Muscle of leg (tissue), 11 donors: Measurements from ENCODE around the gene GHR. TPM values are rescaled to one million over a fixed set of nuclear protein-coding genes. Genes with fewer than 3 reads are reported as not detected.

Experiments
- DNase-seq: peaks from one replicate; pipeline ENCODE4 v3.0.0; 2013
- H3K27ac ChIP-seq: one replicate; pipeline ENCODE4 v1.5.1; 2013; ENCODE audit warnings: mild to moderate bottlenecking, low read length, control low read depth
- H3K27me3 ChIP-seq: one replicate; pipeline ENCODE4 v1.6.1; 2013; ENCODE audit warnings: low read length; ENCODE audit not compliant: control insufficient read depth, insufficient read depth
- H3K36me3 ChIP-seq: one replicate; pipeline ENCODE4 v1.6.1; 2013; ENCODE audit warnings: low read length; ENCODE audit not compliant: control insufficient read depth, insufficient read depth
- H3K4me1 ChIP-seq: one replicate; pipeline ENCODE4 v1.6.1; 2013; ENCODE audit warnings: low read length; ENCODE audit not compliant: control insufficient read depth, insufficient read depth
- H3K4me3 ChIP-seq: one replicate; pipeline ENCODE4 v1.5.1; 2013; ENCODE audit warnings: low read length, control low read depth
- H3K9me3 ChIP-seq: replicated peaks from 2 replicates; pipeline ENCODE4 v1.6.1; 2013; ENCODE audit warnings: low read depth, low read length; ENCODE audit not compliant: control insufficient read depth
- WGBS: methylation state at CpG from one replicate; pipeline ENCODE4 v1.1.5; 2013; ENCODE audit warnings: missing lambda C conversion rate; ENCODE audit not compliant: insufficient coverage; 5-methylcytosine and 5-hydroxymethylcytosine counted together
- polyA plus RNA-seq, 8 donors: library from polyadenylated mRNA; unstranded; fragments of 120-200 nt; gene quantifications; one replicate each; pipeline versions ENCODE4 v1.2.1 to v1.2.3, GENCODE V29; 2013; ENCODE audit warnings: inconsistent platforms in 1 of 8, low replicate concordance in 1 of 8; ENCODE audit not compliant: insufficient read length in 8 of 8, insufficient read depth in 1 of 8
- total RNA-seq: library from RNA; stranded (reverse); fragments of 120-200 nt; gene quantifications from one replicate; pipeline ENCODE4 v1.2.4, GENCODE V29; 2013

The GHR gene
- total and polyA plus RNA-seq, 9 donors = 13.0 to 20.0 (median 17.3) TPM

DNA sequence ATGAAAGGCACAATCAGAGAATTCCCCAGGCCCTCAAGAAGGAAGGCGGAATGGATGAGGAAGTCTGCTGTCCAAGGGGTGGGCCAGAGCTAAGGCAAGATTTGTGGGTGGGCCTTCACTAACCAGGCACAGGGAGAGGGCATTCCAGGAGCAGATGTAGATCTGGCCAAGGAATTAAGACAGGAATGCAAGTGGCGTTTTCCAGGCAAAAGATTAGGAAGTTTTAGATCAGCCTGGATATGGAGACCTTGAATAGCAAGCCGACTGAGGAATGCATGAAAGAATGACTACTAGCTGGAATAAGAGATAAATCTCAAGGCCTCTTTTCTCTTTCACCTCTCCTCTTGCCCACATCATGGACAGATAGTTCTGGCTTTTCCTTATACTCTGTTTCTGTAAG, 68.5 kb downstream of the GHR start:
- Histone ChIP-seq H3K36me3 (no peaks in the 10 kb centered on the region), H3K9me3 (no peaks in the 10 kb centered on the region), H3K27me3 (no peaks in the 10 kb centered on the region), H3K27ac (peak overlapping the region; percentile 39), H3K4me1 (peaks cover 8% of the 10 kb centered on the region), H3K4me3 (no peak overlapping the region)
- WGBS = no CpG with 5 or more reads among the region's 3 CpGs
- peak; percentile 44 for DNase-seq

DNA sequence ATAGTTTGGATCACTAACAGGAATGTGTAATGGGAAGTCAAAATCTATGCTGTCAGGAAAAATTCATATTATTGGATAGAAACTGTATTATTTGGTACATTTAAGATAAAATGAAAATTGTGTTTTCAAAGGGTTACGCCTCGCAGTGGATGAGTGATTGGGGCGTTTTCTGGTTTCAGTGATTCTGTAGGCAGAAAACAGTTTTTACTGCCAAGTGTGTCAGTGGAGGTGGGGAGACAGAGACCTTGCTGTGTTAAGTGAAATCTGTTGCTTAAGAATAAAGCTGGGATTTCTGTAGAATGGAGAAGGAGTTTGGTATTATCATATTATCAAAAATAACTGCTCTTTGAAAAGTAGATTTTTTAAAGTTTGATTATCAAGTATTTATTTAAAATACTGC, 69.7 kb downstream of the GHR start:
- Histone ChIP-seq H3K36me3 (no peaks in the 10 kb centered on the region), H3K4me1 (peaks cover 10% of the 10 kb centered on the region), H3K27ac (no peak overlapping the region), H3K27me3 (no peaks in the 10 kb centered on the region), H3K4me3 (no peak overlapping the region), H3K9me3 (no peaks in the 10 kb centered on the region)
- DNase-seq = no peak
- WGBS = 79% methylated on average over 3 of the region's 3 CpGs

DNA sequence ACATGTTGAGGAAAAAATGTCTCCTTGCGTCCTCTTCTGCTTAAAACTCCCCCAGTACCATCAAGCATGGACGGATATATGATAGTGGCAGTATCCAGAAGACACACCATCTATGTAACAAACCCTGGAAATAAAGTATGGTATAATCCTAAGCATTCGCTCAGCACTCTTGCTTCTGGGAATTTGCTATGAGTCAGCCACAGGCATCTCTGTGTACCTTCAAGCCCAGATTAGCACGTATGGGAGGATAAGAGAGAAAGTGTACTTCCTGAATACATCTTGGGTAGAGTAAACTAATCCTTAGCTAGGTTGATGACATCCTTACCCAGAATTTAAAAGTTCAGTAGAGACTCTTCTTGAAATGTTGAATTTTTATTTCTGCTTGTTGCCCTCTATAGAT, 71.2 kb downstream of the GHR start:
- H3K27ac ChIP-seq = no peak overlapping the region
- peaks cover 14% of the 10 kb centered on the region for H3K4me1 ChIP-seq
- no peaks in the 10 kb centered on the region for H3K9me3 ChIP-seq
- H3K36me3 ChIP-seq = no peaks in the 10 kb centered on the region
- WGBS = 100% methylated on average over 1 of the region's 4 CpGs
- DNase-seq = no peak
- H3K4me3 ChIP-seq = no peak overlapping the region
- no peaks in the 10 kb centered on the region for H3K27me3 ChIP-seq

DNA sequence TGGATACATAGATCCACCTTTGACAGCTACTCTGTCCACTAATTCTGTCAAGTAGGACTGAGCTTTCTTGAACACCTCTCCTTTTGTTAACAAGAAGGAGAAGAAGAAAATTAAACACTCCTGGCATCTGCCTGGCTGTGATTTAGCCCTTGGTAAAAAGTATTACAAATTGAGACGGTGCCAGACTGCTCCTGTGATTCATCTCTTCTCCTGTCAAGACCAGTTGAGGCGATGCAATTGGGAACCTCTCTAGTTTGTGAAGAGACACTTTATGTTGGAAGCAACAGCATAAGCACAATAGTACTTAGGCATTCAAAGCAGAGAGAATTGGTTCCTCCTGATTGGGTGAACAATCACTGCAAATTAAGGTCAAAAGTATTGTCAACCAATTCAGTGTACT, 72.7 kb downstream of the GHR start:
- Histone ChIP-seq H3K27me3 (no peaks in the 10 kb centered on the region), H3K4me1 (peaks cover 15% of the 10 kb centered on the region), H3K9me3 (no peaks in the 10 kb centered on the region), H3K4me3 (no peak overlapping the region), H3K36me3 (no peaks in the 10 kb centered on the region), H3K27ac (no peak overlapping the region)
- no peak for DNase-seq
- WGBS = 90% methylated on average over 2 of the region's 2 CpGs

DNA sequence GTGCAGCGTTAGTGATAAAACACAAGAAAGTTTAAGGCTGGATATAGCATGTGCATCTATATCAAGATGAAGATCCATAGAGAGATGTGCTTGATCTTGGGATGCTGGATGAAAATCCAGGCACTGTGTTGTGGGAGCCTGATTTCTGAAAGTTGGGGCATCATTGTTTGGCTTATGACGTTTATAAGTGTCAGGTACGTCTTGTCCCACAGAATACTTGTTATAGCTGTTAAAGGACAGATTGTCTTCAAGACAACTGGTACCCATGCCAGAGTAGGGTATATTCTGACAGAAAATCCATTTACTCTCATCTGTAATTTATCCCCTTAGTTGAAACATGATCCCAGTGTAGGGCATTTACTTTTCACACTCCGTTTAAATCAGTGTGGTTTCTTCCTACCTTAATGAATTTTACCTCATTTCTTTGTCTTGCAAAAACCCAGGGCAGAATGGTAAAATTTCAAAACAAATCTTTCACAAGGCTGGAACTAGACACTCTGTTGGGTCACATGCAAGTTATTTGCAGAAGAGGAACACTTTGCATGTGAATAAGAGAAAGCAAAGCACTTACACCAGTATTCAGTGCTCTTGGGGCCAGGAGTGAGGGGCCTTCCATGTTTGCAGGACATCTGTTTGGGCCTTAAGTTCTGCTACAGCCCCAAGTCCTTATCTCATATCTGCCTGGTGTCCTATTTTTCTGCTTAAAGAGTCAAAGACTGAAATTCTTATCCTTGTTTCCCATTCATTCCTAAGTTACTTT, 73.3 kb downstream of the GHR start:
- Histone ChIP-seq H3K4me3 (no peak overlapping the region), H3K4me1 (peaks cover 14% of the 10 kb centered on the region), H3K9me3 (no peaks in the 10 kb centered on the region), H3K27me3 (no peaks in the 10 kb centered on the region), H3K27ac (no peak overlapping the region), H3K36me3 (no peaks in the 10 kb centered on the region)
- 70% methylated on average over 2 of the region's 4 CpGs for WGBS
- no peak for DNase-seq

DNA sequence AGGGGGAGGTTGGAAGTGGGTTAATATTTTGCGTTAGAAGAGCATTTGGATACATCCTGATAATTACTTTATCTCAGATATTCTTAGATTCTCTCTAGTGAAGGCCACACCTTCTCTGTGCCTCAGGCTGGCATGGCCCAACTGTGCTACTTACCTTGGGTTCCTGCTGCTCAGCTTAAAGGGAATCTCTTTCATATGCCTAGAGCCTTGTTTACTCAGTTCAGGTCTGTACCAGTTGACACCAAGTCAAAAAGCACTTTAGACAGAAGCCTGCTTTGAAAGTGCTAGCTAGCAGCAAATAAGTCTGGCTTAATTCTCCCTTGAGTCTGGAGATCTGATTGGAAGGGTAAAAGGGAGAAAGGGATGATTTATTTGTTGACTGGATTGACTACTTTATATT, 74.8 kb downstream of the GHR start:
- H3K4me1 ChIP-seq = peaks cover 11% of the 10 kb centered on the region
- H3K9me3 ChIP-seq = no peaks in the 10 kb centered on the region

DNA sequence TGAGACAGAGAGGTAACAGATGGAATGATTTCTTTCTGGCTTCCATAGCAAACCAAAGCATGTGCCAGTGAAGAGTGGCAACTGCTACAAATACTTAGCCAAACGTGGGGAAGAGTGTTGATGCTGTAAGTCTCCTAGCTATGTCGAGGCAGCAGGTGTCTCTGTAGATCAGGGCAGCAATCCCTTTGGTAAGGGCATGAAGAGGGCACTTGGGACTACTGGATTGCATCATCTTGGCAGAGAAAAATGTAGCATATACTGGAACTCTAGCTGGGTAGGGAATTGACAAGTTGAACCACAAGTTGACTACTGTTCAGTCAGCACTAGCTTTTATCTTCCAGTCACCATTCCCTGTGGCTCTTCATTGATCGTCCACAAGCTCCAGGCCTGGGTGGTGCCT, 75.8 kb downstream of the GHR start:
- Histone ChIP-seq H3K36me3 (no peaks in the 10 kb centered on the region), H3K4me3 (no peak overlapping the region), H3K9me3 (no peaks in the 10 kb centered on the region), H3K4me1 (peaks cover 11% of the 10 kb centered on the region), H3K27me3 (no peaks in the 10 kb centered on the region), H3K27ac (no peak overlapping the region)
- DNase-seq = peak; percentile 52
- 67% methylated on average over 3 of the region's 3 CpGs for WGBS

More for the DNA sequence above, 74.8 kb downstream of the GHR start:
- Histone ChIP-seq H3K4me3 (no peak overlapping the region), H3K27me3 (no peaks in the 10 kb centered on the region), H3K27ac (no peak overlapping the region), H3K36me3 (no peaks in the 10 kb centered on the region)
- WGBS = no CpG with 5 or more reads among the region's 1 CpG
- no peak for DNase-seq

DNA sequence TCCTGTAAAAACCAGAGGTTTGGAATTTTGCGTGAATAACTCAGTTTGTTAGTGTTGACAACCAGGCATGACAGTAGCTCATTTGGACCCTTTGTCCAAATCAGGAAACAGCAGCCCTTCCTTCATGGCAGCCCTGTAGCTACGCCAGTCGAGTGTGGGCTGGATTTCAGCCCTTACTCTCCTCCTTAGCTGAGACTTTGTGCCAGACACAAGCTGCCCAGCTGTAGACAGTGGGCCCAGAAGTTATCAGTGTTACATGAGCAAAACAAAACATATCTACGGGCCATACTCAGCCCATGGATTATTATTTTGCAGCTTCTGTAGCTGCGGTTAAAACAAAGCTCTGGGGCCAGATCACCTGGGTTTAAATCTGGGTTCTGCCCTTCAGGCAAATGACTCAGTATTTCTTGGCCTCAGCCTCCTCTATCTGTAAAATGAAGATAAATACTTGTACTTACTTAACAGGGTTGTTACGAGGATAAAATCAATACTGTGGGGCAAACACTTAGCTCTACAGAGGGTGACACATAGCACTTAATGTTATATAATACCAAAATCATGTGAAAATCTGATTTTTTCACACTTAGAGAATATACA, 76.9 kb downstream of the GHR start:
- H3K27ac ChIP-seq = no peak overlapping the region

DNA sequence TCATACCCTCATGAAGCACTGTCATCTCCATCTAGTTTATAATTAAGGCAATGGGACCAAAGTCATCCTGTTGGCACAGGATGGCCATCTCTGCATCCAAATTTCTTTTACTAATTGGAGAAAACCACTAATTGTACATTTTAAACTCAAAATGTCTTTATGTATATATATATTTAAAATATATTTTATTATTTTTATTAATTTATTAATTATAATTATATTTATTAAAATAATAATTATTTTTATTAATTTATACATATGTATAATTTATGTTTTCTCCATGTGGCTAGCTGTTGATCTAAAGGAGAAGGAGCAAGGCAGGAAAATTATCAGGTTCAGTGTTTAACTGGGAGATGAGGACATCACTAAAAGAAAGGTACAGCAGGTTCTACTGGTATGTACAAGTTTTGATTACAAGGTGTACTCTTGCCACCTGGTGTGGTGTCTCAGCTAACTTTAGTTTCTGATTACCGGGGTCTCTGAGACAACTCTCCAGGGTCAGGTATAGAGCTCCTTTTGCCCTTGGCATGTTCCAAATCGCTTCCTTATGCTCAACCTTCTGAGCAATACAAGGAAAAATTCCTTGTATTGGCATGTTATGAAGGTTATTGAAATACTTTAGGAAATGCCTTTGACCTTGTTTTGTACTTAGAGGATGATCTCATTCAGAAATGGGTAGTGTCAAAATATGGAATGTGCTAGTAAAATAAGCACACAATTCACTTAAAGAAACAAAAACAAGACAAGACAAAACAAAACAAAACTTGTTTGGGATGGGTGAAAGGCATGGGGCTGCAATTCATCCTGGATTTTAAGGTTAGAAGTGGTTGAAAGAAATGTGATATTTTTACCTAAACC, 79.6 kb downstream of the GHR start:
- Histone ChIP-seq H3K9me3 (no peaks in the 10 kb centered on the region), H3K27me3 (no peaks in the 10 kb centered on the region), H3K36me3 (no peaks in the 10 kb centered on the region), H3K4me3 (no peak overlapping the region), H3K4me1 (peaks cover 13% of the 10 kb centered on the region), H3K27ac (no peak overlapping the region)
- DNase-seq = no peak
- WGBS = no CpG with 5 or more reads among the region's 2 CpGs

More for the DNA sequence above, 76.9 kb downstream of the GHR start:
- Histone ChIP-seq H3K36me3 (no peaks in the 10 kb centered on the region), H3K4me1 (peaks cover 11% of the 10 kb centered on the region), H3K9me3 (no peaks in the 10 kb centered on the region), H3K27me3 (no peaks in the 10 kb centered on the region), H3K4me3 (no peak overlapping the region)
- WGBS = 70% methylated on average over 3 of the region's 6 CpGs
- DNase-seq = no peak

DNA sequence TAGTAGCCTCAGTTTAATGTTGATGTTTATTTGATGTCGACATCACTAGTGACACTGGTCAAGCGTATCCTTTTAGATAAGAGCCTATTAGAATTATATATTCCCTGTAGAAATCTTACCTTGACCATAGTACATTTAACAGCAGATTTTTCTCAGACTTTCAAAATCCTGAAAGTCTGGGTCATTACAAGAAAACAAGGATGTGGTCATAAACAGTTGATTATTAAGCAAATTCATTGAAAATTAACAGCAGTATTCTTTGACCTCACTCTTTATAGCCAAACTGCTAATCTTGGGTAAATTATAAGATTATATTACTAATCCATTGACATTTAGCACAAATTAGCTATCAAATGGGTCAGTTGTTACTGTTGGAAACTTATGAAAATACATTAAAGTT, 83.4 kb downstream of the GHR start:
- no CpG with 5 or more reads among the region's 2 CpGs for WGBS
- H3K4me1 ChIP-seq = peaks cover 7% of the 10 kb centered on the region
- no peaks in the 10 kb centered on the region for H3K9me3 ChIP-seq
- no peaks in the 10 kb centered on the region for H3K27me3 ChIP-seq
- H3K27ac ChIP-seq = no peak overlapping the region
- no peaks in the 10 kb centered on the region for H3K36me3 ChIP-seq
- no peak overlapping the region for H3K4me3 ChIP-seq
- no peak for DNase-seq
